Fibroblast of the aortic adventitia (primary cell): Measurements from ENCODE around the gene ST8SIA6. TPM values are rescaled to one million over a fixed set of nuclear protein-coding genes. Genes with fewer than 3 reads are reported as not detected.

Experiments used
- DNase-seq: peaks from one replicate; pipeline ENCODE4 v3.0.0-alpha.2; 2010; ENCODE audit warnings: low read depth
- H3K4me3 ChIP-seq: 2 replicates; pipeline ENCODE4 v1.5.1; 2011; ENCODE audit warnings: low read depth, mild to moderate bottlenecking, control low read depth, low read length, moderate library complexity
- total RNA-seq: library from RNA; depleted of rRNA; stranded (reverse); fragments of >200 nt; gene quantifications from 2 replicates; pipeline ENCODE4 v1.2.3, GENCODE V29; 2012; ENCODE audit warnings: low replicate concordance
- TF ChIP-seq, protein P1 (sequence below): IDR thresholded peaks from 2 replicates; pipeline ENCODE4 v1.5.1; 2011; ENCODE audit warnings: mild to moderate bottlenecking, low read length, control low read depth, inconsistent platforms; ENCODE audit not compliant: insufficient read depth

Gene ST8SIA6
- total RNA-seq, 1 donor: 0.09 TPM

DNA sequence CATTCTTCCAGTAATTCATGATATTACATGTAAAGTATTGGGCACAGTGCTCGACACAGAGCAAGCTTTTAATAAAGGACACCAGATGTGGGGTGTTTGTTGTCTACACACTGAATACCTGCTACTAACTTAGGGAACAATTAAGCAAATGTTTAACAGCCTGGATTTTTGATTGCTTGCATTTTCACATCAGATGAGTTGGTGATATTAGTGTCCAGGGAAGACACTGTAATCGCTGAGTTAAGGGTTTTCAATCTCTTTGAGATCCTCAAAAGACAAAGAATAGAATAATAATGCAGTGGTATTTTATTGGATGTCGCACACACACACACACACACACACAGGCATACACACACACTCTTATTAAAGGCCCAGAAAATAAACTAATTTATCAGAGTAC is 147.3 kb downstream of the ST8SIA6 start:
- TF ChIP-seq, protein P1, sequence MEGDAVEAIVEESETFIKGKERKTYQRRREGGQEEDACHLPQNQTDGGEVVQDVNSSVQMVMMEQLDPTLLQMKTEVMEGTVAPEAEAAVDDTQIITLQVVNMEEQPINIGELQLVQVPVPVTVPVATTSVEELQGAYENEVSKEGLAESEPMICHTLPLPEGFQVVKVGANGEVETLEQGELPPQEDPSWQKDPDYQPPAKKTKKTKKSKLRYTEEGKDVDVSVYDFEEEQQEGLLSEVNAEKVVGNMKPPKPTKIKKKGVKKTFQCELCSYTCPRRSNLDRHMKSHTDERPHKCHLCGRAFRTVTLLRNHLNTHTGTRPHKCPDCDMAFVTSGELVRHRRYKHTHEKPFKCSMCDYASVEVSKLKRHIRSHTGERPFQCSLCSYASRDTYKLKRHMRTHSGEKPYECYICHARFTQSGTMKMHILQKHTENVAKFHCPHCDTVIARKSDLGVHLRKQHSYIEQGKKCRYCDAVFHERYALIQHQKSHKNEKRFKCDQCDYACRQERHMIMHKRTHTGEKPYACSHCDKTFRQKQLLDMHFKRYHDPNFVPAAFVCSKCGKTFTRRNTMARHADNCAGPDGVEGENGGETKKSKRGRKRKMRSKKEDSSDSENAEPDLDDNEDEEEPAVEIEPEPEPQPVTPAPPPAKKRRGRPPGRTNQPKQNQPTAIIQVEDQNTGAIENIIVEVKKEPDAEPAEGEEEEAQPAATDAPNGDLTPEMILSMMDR: no peak
- H3K4me3 ChIP-seq: no peak overlapping the region
- DNase-seq: no peak

DNA sequence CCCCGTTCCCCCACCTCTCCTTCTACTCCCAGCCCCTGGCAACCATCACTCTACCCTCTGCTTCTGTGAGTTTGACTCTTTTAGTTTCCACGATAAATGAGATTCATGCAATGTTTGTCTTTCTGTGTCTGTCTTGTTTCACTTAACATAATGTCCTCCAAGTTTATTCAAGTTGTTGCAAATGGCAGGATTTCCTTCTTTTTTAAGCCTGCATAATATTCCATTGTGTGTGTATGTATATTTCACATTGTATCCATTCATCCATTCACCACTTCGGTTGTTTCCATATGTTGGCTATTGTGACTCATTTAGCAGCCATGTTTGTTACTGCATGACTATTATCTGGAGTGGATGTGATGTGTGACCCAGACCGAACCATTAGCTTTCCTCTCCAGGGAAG is 162.0 kb downstream of the ST8SIA6 start:
- no peak overlapping the region for H3K4me3 ChIP-seq
- TF ChIP-seq, protein P1: no peak
- DNase-seq: no peak

DNA sequence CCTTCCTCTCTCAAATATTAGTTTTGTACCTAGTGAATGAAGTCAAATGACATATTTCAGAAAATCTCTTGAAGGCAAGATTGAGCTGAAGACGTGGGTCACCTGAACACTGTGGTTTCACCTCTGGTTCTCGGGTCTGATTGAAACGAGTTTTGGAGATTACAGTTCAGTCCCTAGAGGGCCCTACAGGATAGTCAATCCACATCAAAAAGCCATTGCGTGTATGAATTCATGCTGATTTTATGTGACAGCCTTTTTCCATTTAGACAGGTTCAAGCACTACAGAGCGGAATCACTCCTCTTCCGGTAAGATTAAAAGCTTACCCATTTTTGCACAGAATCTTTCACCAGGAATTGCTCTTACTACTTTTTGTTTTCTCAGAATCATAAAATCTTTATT is 164.2 kb downstream of the ST8SIA6 start:
- TF ChIP-seq, protein P1: peak; percentile 29
- DNase-seq: peak; percentile 36
- no peak overlapping the region for H3K4me3 ChIP-seq

DNA sequence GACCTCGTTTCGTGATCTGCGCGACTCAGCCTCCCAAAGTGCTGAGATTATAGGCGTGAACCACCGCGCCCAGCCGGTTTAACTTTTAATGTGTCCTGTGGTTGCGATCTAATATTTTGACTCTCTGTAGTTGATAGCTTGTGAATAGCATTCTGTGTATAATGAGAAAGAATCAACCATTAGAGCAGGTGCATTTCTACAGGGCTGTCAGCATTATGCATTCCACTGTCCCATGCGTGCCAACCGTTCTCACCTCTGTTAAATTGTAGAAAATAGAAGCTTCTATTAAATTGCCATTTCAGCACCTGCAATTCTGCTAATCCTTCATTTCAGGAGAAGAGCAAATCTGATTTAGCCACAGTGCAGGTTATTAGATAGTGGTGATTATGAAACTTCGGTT is 164.6 kb downstream of the ST8SIA6 start:
- H3K4me3 ChIP-seq: no peak overlapping the region
- DNase-seq: no peak
- TF ChIP-seq, protein P1: no peak

DNA sequence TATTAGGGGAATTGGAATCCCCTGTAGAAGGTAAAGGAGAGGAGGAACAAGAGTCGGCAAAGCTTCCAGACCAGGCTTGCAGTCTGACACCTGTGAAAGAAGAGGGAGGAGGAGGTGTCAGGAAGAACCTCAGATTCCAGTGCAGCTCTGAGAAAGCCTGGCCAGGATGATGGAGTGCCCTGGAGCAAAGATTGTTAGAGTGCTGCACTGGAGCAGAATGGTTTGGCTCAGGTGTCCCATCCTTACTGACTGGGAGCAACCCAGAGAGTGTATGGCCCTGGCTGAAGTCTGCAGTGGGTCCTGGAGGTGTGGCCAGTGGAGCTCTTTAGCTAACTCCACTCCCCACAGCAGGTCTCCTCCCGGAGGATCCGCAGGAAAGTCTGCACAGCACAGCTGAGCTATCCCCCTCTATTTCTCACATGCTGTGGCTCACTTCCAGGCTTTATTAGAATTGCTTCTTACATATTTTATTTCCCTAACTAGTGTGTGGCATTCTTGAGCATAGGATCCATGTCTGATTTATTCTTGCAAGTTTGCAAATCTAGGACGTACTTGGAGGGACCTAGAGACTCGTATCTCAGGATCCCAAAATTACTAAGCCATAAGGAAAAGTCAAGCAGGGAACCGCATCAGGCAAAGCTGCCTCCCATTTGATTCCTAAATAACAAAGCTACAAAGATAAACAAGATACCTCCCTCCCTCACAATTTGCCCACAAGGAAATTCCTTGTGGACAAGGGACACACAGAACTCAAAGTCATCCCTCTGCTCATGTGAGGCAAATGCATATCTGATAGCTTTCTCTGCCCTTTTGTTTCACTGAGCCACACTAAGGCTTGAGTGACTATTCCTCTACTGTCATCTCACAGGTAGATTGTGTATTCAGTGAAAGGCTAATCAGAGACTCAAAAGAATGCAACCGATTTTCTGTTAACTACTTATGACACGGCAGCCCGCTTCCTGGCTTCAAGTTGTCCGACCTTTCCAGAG is 167.5 kb downstream of the ST8SIA6 start:
- TF ChIP-seq, protein P1: no peak
- DNase-seq: no peak
- H3K4me3 ChIP-seq: no peak overlapping the region

DNA sequence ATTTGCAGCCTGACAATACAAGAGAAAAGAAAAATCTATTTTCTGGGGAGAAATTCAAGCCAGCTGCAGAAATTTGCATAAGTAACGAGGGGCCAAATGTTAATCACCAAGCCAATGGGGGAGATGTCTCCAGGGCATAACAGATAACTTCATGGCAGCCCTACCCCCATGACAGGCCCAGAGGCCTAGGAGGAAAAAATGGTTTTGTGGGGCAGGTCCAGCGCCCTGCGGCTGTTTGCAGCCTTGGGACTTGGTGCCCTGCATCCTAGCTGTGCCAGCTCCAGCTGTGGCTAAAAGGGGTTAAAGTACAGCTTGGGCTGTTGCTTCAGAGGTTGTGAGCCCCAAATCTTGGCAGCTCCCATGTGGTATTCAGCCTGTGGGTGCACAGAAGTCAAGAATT is 172.1 kb downstream of the ST8SIA6 start:
- no peak for DNase-seq

More for the DNA sequence above, 172.1 kb downstream of the ST8SIA6 start:
- TF ChIP-seq, protein P1: no peak
- no peak overlapping the region for H3K4me3 ChIP-seq
